Activated CD4-positive, alpha-beta T cell treated with anti-CD3 and anti-CD28 coated beads for 24 hours (primary cell): ENCODE results near the gene KIF25.

ENCODE experiments used
- DNase-seq, 2 donors: peaks; one replicate each; pipeline ENCODE4 v3.0.0-alpha.2; 2020; ENCODE audit warnings: low read depth in 2 of 2

KIF25 gene

GRCh38 chr6:168016176-168016620 is 18.7 kb downstream of the KIF25 start:
- no peak for DNase-seq

- no peak for DNase-seq
Measured at GRCh38 chr6:168016721-168017525, 19.5 kb downstream of the KIF25 start.

- no peak for DNase-seq
Measured at GRCh38 chr6:168017629-168018028, 20.2 kb downstream of the KIF25 start.

- no peak for DNase-seq
Measured at GRCh38 chr6:168018664-168019063, 21.2 kb downstream of the KIF25 start.

- DNase-seq, result no peak
Measured at GRCh38 chr6:168020242-168020641, 22.8 kb downstream of the KIF25 start.

GRCh38 chr6:168021581-168021980 is 24.1 kb downstream of the KIF25 start:
- DNase-seq, result no peak

GRCh38 chr6:168022488-168023321 is 25.2 kb downstream of the KIF25 start:
- DNase-seq, result no peak

GRCh38 chr6:168024951-168025510 is 27.6 kb downstream of the KIF25 start:
- no peak for DNase-seq

GRCh38 chr6:168025831-168026710 is 28.6 kb downstream of the KIF25 start:
- no peak for DNase-seq

- no peak for DNase-seq
Measured at GRCh38 chr6:168026925-168027324, 29.5 kb downstream of the KIF25 start.

- no peak for DNase-seq
Measured at GRCh38 chr6:168027521-168027920, 30.1 kb downstream of the KIF25 start.

- DNase-seq, result no peak
Measured at GRCh38 chr6:168028181-168028580, 30.7 kb downstream of the KIF25 start.

GRCh38 chr6:168029459-168030217 is 32.2 kb downstream of the KIF25 start:
- no peak for DNase-seq

GRCh38 chr6:168030218-168030746 is 32.8 kb downstream of the KIF25 start:
- DNase-seq, result no peak

GRCh38 chr6:168030908-168031307 is 33.4 kb downstream of the KIF25 start:
- DNase-seq, result no peak

GRCh38 chr6:168031411-168031971 is 34.0 kb downstream of the KIF25 start:
- no peak for DNase-seq

- no peak for DNase-seq
Measured at GRCh38 chr6:168032005-168032760, 34.7 kb downstream of the KIF25 start.

GRCh38 chr6:168033791-168034190 is 36.3 kb downstream of the KIF25 start:
- DNase-seq, result no peak

- no peak for DNase-seq
Measured at GRCh38 chr6:168034537-168034936, 37.1 kb downstream of the KIF25 start.
